Panc1 (cell line): ENCODE measurements around the gene ULK3. TPM values are rescaled to one million over a fixed set of nuclear protein-coding genes. Genes with fewer than 3 reads are reported as not detected.

Source experiments
- ATAC-seq: fragments of 200-7000 bp; cut with Tn5 transposase; 2 replicates; pipeline ENCODE4 v1.9.1; 2020; ENCODE audit warnings: mild to moderate bottlenecking, moderate library complexity
- BruUV-seq: library from RNA; stranded (reverse); fragments of 400-500 nt; replicated peaks from 2 replicates; lab custom pipeline; 2021; lab: Mats Ljungman, UMichigan
- CTCF ChIA-PET: fragments of 300-600 bp; sonication (Branson Sonifier 250); formaldehyde crosslinking; loops from one replicate; lab custom pipeline; 2022; ENCODE audit warnings: antibody characterized with exemption; lab: Charles Lee
- POLR2A ChIA-PET: fragments of 300-600 bp; sonication (Branson Sonifier 250); formaldehyde crosslinking; loops from one replicate; lab custom pipeline; 2022; ENCODE audit warnings: antibody characterized with exemption; lab: Charles Lee
- DNase-seq: peaks from one replicate; pipeline ENCODE4 v3.0.0-alpha.2; 2010; ENCODE audit warnings: low read depth, low spot score
- H3K27ac ChIP-seq: 2 replicates; pipeline ENCODE4 v1.5.1; 2011; ENCODE audit warnings: mild to moderate bottlenecking, low read length, inconsistent platforms
- H3K27me3 ChIP-seq: fragments of 200-500 bp; sonication (Bioruptor generic); 2 replicates; pipeline ENCODE4 v1.6.0; 2014; ENCODE audit warnings: low read length, inconsistent platforms; ENCODE audit not compliant: control insufficient read depth, insufficient read depth
- H3K36me3 ChIP-seq: fragments of 200-500 bp; sonication (Bioruptor generic); 2 replicates; pipeline ENCODE4 v1.5.1; 2014; ENCODE audit warnings: inconsistent platforms, mild to moderate bottlenecking, low read length, moderate library complexity; ENCODE audit not compliant: control insufficient read depth, insufficient read depth
- H3K4me1 ChIP-seq: 2 replicates; pipeline ENCODE4 v1.5.1; 2011; ENCODE audit warnings: inconsistent platforms, mild to moderate bottlenecking, low read length, moderate library complexity; ENCODE audit not compliant: control insufficient read depth, insufficient read depth
- H3K4me3 ChIP-seq, 2 experiments: 2 replicates each; pipeline ENCODE4 v1.5.1; 2011 to 2012; ENCODE audit warnings: low read depth in 2 of 2, low read length in 2 of 2, mild to moderate bottlenecking in 2 of 2, inconsistent platforms in 1 of 2, moderate library complexity in 1 of 2
- H3K9me3 ChIP-seq: fragments of 200-500 bp; sonication (Bioruptor generic); 2 replicates; pipeline ENCODE4 v1.5.1; 2014; ENCODE audit warnings: low read depth, mild to moderate bottlenecking, inconsistent platforms, low read length, moderate library complexity; ENCODE audit not compliant: control insufficient read depth, insufficient read depth
- CTCF ChIP-seq: fragments of 450-650 bp; IDR thresholded peaks from 2 replicates; pipeline ENCODE4 v1.5.1; 2017; ENCODE audit warnings: mild to moderate bottlenecking
- POLR2AphosphoS5 ChIP-seq: IDR thresholded peaks from 2 replicates; pipeline ENCODE4 v1.6.1; 2012; ENCODE audit warnings: mild to moderate bottlenecking, low read depth, low read length, moderate library complexity
- SIN3A ChIP-seq: IDR thresholded peaks from 2 replicates; pipeline ENCODE4 v1.6.1; 2012; ENCODE audit warnings: low read depth, mild to moderate bottlenecking, low read length, moderate library complexity, borderline replicate concordance; ENCODE audit not compliant: insufficient read depth
- TCF7L2 ChIP-seq: IDR thresholded peaks from 2 replicates; pipeline ENCODE4 v1.6.1; 2011; ENCODE audit warnings: mild to moderate bottlenecking, low read depth, low read length, inconsistent platforms
- in situ Hi-C: cut with HindIII; loops from 2 replicates; pipeline ENCODE4 v1.10.0; 2016; ENCODE audit warnings: low sequenced_read_pairs, low pct_unique_long_range_greater_than_20kb
- intact Hi-C: fragments of 100-400 bp; cut with micrococcal nuclease; formaldehyde crosslinking; loops from one replicate; pipeline ENCODE4 v1.10.0; 2022; ENCODE audit not compliant: unreplicated experiment
- total RNA-seq: library from RNA; stranded (reverse); gene quantifications from one replicate; pipeline ENCODE4 v1.2.1, GENCODE V29; 2021; ENCODE audit not compliant: unreplicated experiment
- TF ChIP-seq, protein P1 (sequence below), 2 experiments: IDR thresholded peaks; 2 replicates each; pipeline ENCODE4 v1.6.1; 2011 to 2012; ENCODE audit warnings: low read depth in 2 of 2, control low read depth in 1 of 2, low read length in 1 of 2, mild to moderate bottlenecking in 1 of 2, moderate library complexity in 1 of 2; ENCODE audit not compliant: insufficient read depth in 1 of 2

The ULK3 gene
- total RNA-seq, 1 experiment from 2014 or later, result 73.3 TPM

GRCh38 chr15:74795966-74796625, 46.9 kb downstream of the ULK3 start:
- TSS peak; percentile 43 for BruUV-seq
- H3K27me3 ChIP-seq, result no peaks in the 10 kb centered on the region
- H3K36me3 ChIP-seq, result no peaks in the 10 kb centered on the region; the same call in 1 of the 2 replicates
- intact Hi-C loops, result no loop called here
- in situ Hi-C loops, result no loop called here
- ChIA-PET POLR2A (no interaction called here), CTCF (interaction anchor here (0.7 to 1.4 kb wide), 2 partner anchors 8 to 42 kb away, joined by 3 to 5 read pairs; no protein-coding TSS in a partner anchor)
- ATAC-seq (no peak), DNase-seq (no peak)
- no peaks in the 10 kb centered on the region for H3K9me3 ChIP-seq
- peaks cover 20% of the 10 kb centered on the region for H3K4me1 ChIP-seq
- no peak overlapping the region for H3K27ac ChIP-seq
- TF ChIP-seq TCF7L2, result no peak
- TF ChIP-seq POLR2AphosphoS5, result no peak
- TF ChIP-seq, protein P1, sequence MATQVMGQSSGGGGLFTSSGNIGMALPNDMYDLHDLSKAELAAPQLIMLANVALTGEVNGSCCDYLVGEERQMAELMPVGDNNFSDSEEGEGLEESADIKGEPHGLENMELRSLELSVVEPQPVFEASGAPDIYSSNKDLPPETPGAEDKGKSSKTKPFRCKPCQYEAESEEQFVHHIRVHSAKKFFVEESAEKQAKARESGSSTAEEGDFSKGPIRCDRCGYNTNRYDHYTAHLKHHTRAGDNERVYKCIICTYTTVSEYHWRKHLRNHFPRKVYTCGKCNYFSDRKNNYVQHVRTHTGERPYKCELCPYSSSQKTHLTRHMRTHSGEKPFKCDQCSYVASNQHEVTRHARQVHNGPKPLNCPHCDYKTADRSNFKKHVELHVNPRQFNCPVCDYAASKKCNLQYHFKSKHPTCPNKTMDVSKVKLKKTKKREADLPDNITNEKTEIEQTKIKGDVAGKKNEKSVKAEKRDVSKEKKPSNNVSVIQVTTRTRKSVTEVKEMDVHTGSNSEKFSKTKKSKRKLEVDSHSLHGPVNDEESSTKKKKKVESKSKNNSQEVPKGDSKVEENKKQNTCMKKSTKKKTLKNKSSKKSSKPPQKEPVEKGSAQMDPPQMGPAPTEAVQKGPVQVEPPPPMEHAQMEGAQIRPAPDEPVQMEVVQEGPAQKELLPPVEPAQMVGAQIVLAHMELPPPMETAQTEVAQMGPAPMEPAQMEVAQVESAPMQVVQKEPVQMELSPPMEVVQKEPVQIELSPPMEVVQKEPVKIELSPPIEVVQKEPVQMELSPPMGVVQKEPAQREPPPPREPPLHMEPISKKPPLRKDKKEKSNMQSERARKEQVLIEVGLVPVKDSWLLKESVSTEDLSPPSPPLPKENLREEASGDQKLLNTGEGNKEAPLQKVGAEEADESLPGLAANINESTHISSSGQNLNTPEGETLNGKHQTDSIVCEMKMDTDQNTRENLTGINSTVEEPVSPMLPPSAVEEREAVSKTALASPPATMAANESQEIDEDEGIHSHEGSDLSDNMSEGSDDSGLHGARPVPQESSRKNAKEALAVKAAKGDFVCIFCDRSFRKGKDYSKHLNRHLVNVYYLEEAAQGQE (IDR thresholded peaks at IDR 0.05; ENCODE audit: insufficient read depth in 1 of 2, low read depth in 2 of 2, low read length in 1 of 2), result no peak
- TF ChIP-seq SIN3A, result no peak
- no peak for TF ChIP-seq CTCF
- H3K4me3 ChIP-seq, result no peak overlapping the region

GRCh38 chr15:74794970-74795349, 48.0 kb downstream of the ULK3 start:
- BruUV-seq, result no TSS peak
- Histone ChIP-seq H3K4me1 (peaks cover 26% of the 10 kb centered on the region), H3K4me3 (no peak overlapping the region), H3K9me3 (no peaks in the 10 kb centered on the region), H3K27me3 (no peaks in the 10 kb centered on the region), H3K27ac (no peak overlapping the region), H3K36me3 (no peaks in the 10 kb centered on the region)
- in situ Hi-C loops, result no loop called here
- intact Hi-C loops, result no loop called here
- no peak for TF ChIP-seq POLR2AphosphoS5
- TF ChIP-seq, protein P1 (IDR thresholded peaks at IDR 0.05; ENCODE audit: insufficient read depth in 1 of 2, low read depth in 2 of 2, low read length in 1 of 2), result no peak
- DNase-seq (no peak), ATAC-seq (no peak)
- ChIA-PET POLR2A (interaction anchor here (0.7 kb wide), 1 partner anchor 71 kb away, joined by 5 read pairs; no protein-coding TSS in a partner anchor), CTCF (interaction anchor here (1.0 kb wide), 1 partner anchor 24 kb away, joined by 3 read pairs; no protein-coding TSS in a partner anchor)
